ENCODE measurements around the gene SNAPC4. TPM values are rescaled to one million over a fixed set of nuclear protein-coding genes. Genes with fewer than 3 reads are reported as not detected.

The SNAPC4 gene
- total and polyA plus RNA-seq, 9 of the 15 experiments (the other 6 are each of a cell fraction or from before 2014, with no cell fraction given): 0.21 to 21.8 (median 8.8) TPM

GRCh38 chr9:136442265-136442664, 42.3 kb upstream of the SNAPC4 start:
- H3K27me3 ChIP-seq (ENCODE audit: control insufficient read depth in 2 of 2, insufficient read depth in 2 of 2, low read length in 2 of 2): no peaks in the 10 kb centered on the region
- H3K36me3 ChIP-seq (ENCODE audit: control insufficient read depth, insufficient read depth, low read length): peaks cover 73% of the 10 kb centered on the region
- peak overlapping the region in 1 of 2 experiments; percentile 35; a peak in 1 of 4 replicates for H3K9ac ChIP-seq (ENCODE audit: insufficient read depth in 1 of 2, low read depth in 2 of 2, low read length in 2 of 2)
- no peak overlapping the region for H2AFZ ChIP-seq (ENCODE audit: low read depth, low read length)
- peaks cover 23% of the 10 kb centered on the region for H3K79me2 ChIP-seq (ENCODE audit: control insufficient read depth, insufficient read depth, low read length)
- WGBS (ENCODE audit: insufficient coverage, low coverage, missing lambda C conversion rate): 94% methylated on average over 2 of the region's 5 CpGs
- H3K9me1 ChIP-seq (ENCODE audit: control insufficient read depth, insufficient read depth, low read length): peaks cover 14% of the 10 kb centered on the region
- no peak overlapping the region for H3K27ac ChIP-seq (ENCODE audit: extremely low read depth, low read depth, low read length)
- in situ Hi-C loops (cut with MboI): no loop called here
- ATAC-seq (no peak), FAIRE-seq (no peak), DNase-seq (ENCODE audit: extremely low read depth in 1 of 4, low spot score in 3 of 4) (no peak)
- no TSS peak for BruUV-seq (replicated peaks)
- no peaks in the 10 kb centered on the region for H3K9me3 ChIP-seq (replicated peaks; ENCODE audit: control insufficient read depth, insufficient read depth, low read depth, low read length)
- ChIA-PET POLR2A (interaction anchor here (0.5 to 1.9 kb wide), 6 partner anchors 9 to 33 kb away, joined by 3 to 8 read pairs (median 4); no protein-coding TSS in a partner anchor), CTCF (ENCODE audit: low intra/inter-chr PET ratio) (no interaction called here)
- H4K20me1 ChIP-seq (replicated peaks; ENCODE audit: control insufficient read depth, insufficient read depth, low read length): peaks cover 27% of the 10 kb centered on the region
- TF ChIP-seq POLR2G (IDR thresholded peaks at IDR 0.05; ENCODE audit: low read depth, low read length) (peak; percentile 27; the same call in 1 of the 2 replicates), JUN (IDR thresholded peaks at IDR 0.05; ENCODE audit: borderline replicate concordance, low read depth, low read length) (no peak), JUN (CRISPR knock-in tag; IDR thresholded peaks at IDR 0.05; ENCODE audit: borderline replicate concordance) (no peak)
- peaks cover 15 to 37% of the 10 kb centered on the region in 2 experiments for H3K4me1 ChIP-seq (replicated peaks in 1 of 2; ENCODE audit: control insufficient read depth in 2 of 2, insufficient read depth in 2 of 2, low read length in 2 of 2)
- H3K4me2 ChIP-seq (ENCODE audit: insufficient read depth, low read length): no peak overlapping the region
- intact Hi-C loops (cut with micrococcal nuclease): no loop called here
- H3K4me3 ChIP-seq: no peak overlapping the region

- POLR2A ChIA-PET: interaction anchor here (0.5 to 1.9 kb wide), 6 partner anchors 9 to 34 kb away, joined by 3 to 8 read pairs (median 4); no protein-coding TSS in a partner anchor
- no peak for FAIRE-seq
Measured at GRCh38 chr9:136441681-136442245, 41.8 kb upstream of the SNAPC4 start.

More at GRCh38 chr9:136441681-136442245, 41.8 kb upstream of the SNAPC4 start:
- 85% methylated on average over 10 of the region's 17 CpGs for WGBS (ENCODE audit: insufficient coverage, low coverage, missing lambda C conversion rate)
- H2AFZ ChIP-seq (ENCODE audit: low read depth, low read length): no peak overlapping the region
- in situ Hi-C loops (cut with MboI) (no loop called here), intact Hi-C loops (cut with micrococcal nuclease) (no loop called here)
- H3K4me2 ChIP-seq (ENCODE audit: insufficient read depth, low read length): no peak overlapping the region
- ATAC-seq (no peak), DNase-seq (ENCODE audit: extremely low read depth in 1 of 4, low spot score in 3 of 4) (no peak)
- H3K4me1 ChIP-seq (replicated peaks in 1 of 2; ENCODE audit: control insufficient read depth in 2 of 2, insufficient read depth in 2 of 2, low read length in 2 of 2): peaks cover 20 to 42% of the 10 kb centered on the region in 2 experiments
- CTCF ChIA-PET (ENCODE audit: low intra/inter-chr PET ratio): no interaction called here
- no peaks in the 10 kb centered on the region for H3K27me3 ChIP-seq (ENCODE audit: control insufficient read depth in 2 of 2, insufficient read depth in 2 of 2, low read length in 2 of 2)
- no peaks in the 10 kb centered on the region for H3K9me3 ChIP-seq (replicated peaks; ENCODE audit: control insufficient read depth, insufficient read depth, low read depth, low read length)
- no peak overlapping the region; a peak in 2 of 4 replicates for H3K9ac ChIP-seq (ENCODE audit: insufficient read depth in 1 of 2, low read depth in 2 of 2, low read length in 2 of 2)
- peaks cover 73% of the 10 kb centered on the region for H3K36me3 ChIP-seq (ENCODE audit: control insufficient read depth, insufficient read depth, low read length)
- peaks cover 28% of the 10 kb centered on the region for H3K79me2 ChIP-seq (ENCODE audit: control insufficient read depth, insufficient read depth, low read length)
- peaks cover 31% of the 10 kb centered on the region for H4K20me1 ChIP-seq (replicated peaks; ENCODE audit: control insufficient read depth, insufficient read depth, low read length)
- BruUV-seq (replicated peaks): no TSS peak
- H3K9me1 ChIP-seq (ENCODE audit: control insufficient read depth, insufficient read depth, low read length): peaks cover 14% of the 10 kb centered on the region
- no peak overlapping the region for H3K4me3 ChIP-seq
- TF ChIP-seq, protein P1, sequence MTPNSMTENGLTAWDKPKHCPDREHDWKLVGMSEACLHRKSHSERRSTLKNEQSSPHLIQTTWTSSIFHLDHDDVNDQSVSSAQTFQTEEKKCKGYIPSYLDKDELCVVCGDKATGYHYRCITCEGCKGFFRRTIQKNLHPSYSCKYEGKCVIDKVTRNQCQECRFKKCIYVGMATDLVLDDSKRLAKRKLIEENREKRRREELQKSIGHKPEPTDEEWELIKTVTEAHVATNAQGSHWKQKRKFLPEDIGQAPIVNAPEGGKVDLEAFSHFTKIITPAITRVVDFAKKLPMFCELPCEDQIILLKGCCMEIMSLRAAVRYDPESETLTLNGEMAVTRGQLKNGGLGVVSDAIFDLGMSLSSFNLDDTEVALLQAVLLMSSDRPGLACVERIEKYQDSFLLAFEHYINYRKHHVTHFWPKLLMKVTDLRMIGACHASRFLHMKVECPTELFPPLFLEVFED (CRISPR knock-in tag; conservative IDR thresholded peaks at IDR 0.05): no peak
- TF ChIP-seq POLR2G (IDR thresholded peaks at IDR 0.05; ENCODE audit: low read depth, low read length) (peak; percentile 41), DDX20 (tag; IDR thresholded peaks at IDR 0.05; ENCODE audit: low read depth) (no peak)
- no peak overlapping the region for H3K27ac ChIP-seq (ENCODE audit: extremely low read depth, low read depth, low read length)
